ENCODE measurements around the gene UBXN1.
"Not testable (repeated sequence)": the region's sequence is repeated elsewhere in the genome, so short reads cannot be mapped to it uniquely, and the experiment has no call there.

The UBXN1 gene

GRCh38 chr11:62707277-62707861, 28.5 kb upstream of the UBXN1 start, which contains the start of the genes BSCL2 and GNG3:
BSCL2 (minus strand) TSS chr11:62707424; CDS start chr11:62707195, 229 bp downstream.
GNG3 (plus strand) TSS chr11:62707676; CDS start chr11:62708296, 620 bp downstream.
- no peak for DNase-seq

DNA sequence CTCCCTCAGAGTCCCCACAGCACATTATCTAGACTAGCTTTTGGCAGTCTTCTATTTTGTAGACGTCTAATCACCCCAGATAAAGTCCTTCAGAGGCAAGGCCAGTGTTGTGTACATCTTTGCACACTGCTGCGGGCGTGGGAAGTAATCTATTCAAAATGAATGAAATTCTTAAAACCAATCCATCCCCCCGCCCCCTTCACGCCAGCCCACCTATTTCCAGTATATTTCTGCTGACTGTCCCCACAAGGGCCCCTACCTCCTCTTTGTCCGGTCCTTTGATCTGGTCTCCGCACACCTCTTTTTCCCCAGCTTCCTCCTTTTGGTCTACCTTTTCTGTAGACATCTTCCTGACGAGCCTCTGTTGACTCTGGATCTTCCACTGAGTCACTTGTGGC, 28.0 kb upstream of the UBXN1 start:
- no peak for DNase-seq

- peak; percentile 94 for DNase-seq
These were observed 27.3 kb upstream of the UBXN1 start for GRCh38 chr11:62705880-62706849.

DNA sequence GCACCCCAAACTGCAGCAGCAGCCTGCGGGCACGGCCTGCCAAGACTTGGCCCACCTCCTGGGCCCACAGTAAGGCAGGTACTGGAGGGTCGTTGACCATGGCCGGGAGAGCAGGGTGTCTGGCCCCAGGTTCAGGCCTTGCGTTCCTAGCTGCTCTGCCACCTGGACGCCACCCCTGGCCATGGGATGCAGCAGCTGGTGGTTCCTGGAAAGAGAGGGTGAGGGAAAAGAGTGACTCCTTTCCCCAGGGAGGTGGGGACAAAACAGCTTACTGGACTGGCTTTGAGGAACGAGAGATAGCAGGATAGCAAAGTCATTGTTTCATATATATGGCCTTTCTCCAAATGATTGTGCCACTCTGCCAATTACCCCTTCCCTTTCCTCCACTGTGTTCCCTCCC, 26.5 kb upstream of the UBXN1 start:
- no peak for DNase-seq

DNA sequence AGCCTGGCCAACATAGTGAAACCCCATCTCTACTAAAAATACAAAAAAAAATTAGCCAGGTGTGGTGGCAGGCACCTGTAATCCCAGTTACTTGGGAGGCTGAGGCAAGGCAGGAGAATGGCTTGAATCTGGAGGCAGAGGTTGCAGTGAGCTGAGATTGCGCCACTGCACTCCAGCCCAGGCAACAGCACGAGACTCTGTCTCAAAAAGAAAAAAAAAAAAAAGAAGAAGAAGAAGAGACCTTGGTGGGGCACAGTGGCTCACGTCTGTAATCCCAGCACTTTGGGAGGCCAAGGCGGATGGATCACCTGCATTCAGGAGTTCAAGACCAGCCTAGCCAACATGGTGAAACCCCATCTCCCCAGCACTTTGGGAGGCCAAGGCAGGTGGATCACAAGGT, 25.0 kb upstream of the UBXN1 start:
- DNase-seq = not testable (repeated sequence)

DNA sequence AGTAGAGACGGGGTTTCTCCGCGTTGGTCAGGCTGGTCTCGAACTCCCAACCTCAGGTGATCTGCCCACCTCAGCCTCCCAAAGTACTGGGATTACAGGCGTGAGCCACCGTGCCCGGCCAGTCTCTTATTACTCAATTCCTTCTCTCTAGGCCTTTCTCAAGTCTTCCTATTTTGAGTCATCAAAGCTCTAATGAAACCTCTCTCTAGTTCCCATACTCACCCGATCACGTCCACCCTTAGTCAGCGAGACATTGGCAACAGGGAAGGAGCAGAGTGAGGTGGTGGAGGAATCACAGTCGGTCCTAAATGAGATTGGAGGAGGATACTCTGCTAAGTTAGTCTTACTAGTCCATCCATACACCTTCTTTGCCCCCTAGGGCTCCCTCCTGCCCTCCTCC, 23.4 kb upstream of the UBXN1 start:
- no peak for DNase-seq

- peak; percentile 75 for DNase-seq
These were observed 15.7 kb upstream of the UBXN1 start for GRCh38 chr11:62694455-62695167.

- not testable (repeated sequence) for DNase-seq
These were observed 14.8 kb upstream of the UBXN1 start for GRCh38 chr11:62693624-62694023.

- peak; percentile 95 for DNase-seq
These were observed 10.7 kb upstream of the UBXN1 start, which contains the start of gene LRRN4CL for GRCh38 chr11:62689421-62690183. LRRN4CL (minus strand) TSS chr11:62689530; CDS start chr11:62688508, 1,022 bp downstream.

- no peak for DNase-seq
These were observed 9.6 kb upstream of the UBXN1 start for GRCh38 chr11:62688491-62688890.

DNA sequence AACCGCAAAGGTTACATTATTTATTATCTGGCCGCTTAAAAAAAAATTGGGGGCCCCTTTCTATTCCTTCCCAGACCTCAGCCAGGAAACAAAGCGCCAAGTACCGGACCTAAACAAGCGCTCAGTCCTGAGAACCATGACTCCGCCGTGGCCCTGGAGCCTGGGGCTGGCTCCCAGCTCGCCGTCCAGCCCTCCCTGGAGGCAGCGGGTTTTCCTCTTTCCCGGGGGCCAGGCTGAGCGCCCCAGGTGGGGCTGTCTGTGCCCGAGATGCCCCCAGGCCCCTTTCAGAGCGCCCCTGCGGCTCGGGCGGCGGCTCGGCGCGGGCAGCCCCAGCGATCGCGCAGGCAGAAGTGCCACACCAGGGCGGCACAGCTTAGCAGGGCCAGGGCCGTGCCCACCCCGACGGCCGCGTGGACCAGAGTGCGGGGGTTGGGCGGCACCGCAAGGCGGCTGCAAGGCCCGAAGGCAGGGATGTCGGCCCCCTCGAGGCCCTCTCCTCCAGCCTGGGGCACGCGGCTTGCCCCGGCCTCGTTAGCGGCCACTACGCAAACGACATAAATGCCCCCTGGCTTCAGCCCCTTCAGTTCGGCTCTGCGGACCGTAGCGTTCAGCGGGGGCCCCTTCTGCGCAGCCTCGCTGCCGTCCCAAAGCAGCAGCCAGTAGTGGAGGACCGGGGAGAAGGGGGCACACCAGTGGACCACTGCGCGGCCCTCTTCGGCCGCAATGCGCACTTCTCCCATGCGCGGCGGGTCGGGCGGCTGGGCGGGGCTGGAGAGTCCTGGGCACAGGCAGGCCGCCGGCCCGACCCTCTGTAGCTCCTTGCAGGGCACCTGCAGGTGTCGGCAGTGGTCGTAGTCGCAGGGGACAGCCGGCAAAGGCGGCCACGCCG, 8.9 kb upstream of the UBXN1 start:
- no peak for DNase-seq

GRCh38 chr11:62682518-62682917, 3.6 kb upstream of the UBXN1 start:
- DNase-seq = no peak

DNA sequence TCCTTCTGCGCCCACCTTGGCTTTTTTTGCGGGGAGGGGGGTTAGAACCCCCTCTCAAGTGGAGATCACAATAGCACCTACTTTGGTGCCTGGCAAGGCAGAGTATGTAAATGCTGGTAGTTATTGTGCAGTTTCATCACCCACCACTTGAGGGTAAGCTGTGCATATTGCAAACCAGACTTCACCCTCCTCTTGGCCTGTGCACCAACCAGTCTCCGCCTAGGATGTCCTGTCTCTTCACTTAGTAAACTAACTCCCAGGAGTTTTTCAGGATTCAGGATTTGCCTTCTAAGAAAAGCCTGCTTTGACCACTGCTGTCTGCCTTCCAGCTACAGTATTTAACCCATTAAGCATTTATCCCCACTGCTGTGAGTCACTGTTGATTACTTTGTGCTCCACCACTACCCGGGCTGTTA, 2.0 kb upstream of the UBXN1 start:
- DNase-seq = peak; percentile 82

- no peak for DNase-seq
These were observed 472 bp downstream of the UBXN1 start for GRCh38 chr11:62678433-62678769.

GRCh38 chr11:62677714-62678113, 1.2 kb downstream of the UBXN1 start:
- no peak for DNase-seq

- DNase-seq = no peak
These were observed 1.7 kb downstream of the UBXN1 start for GRCh38 chr11:62677156-62677555.

- no peak for DNase-seq
These were observed 2.2 kb downstream of the UBXN1 start for GRCh38 chr11:62676698-62677097.

DNA sequence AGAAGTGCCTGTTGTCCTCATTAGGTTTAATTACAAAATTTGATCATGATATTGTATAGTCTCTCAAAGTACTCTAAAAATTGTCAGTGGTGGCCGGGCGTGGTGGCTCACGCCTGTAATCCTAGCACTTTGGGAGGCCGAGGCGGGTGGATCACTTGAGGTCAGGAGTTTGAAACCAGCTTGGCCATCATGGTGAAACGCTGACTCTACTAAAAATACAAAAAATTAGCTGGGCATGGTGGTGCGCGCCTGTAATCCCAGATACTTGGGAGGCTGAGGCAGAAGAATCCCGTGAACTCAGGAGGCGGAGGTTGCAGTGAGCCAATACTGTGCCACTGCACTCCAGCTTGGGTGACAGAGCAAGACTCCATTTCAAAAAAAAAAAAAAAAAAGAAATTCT, 3.5 kb downstream of the UBXN1 start:
- not testable (repeated sequence) for DNase-seq

DNA sequence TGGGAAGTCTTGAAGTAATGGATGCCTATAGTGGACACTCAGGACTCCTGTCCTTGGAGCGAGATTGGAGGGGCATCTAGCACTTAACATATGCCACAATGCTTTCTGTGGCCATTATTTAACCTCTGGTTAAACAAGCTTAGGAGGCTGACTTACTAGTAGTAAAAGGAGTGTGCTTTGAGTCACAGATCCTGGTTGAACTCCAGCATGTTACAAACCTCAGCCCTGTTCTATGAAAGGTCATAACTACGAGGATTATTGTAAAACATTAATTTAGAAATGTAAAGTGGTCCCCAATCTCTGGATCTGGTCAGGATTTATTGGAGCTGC, 5.7 kb downstream of the UBXN1 start:
- no peak for DNase-seq

DNA sequence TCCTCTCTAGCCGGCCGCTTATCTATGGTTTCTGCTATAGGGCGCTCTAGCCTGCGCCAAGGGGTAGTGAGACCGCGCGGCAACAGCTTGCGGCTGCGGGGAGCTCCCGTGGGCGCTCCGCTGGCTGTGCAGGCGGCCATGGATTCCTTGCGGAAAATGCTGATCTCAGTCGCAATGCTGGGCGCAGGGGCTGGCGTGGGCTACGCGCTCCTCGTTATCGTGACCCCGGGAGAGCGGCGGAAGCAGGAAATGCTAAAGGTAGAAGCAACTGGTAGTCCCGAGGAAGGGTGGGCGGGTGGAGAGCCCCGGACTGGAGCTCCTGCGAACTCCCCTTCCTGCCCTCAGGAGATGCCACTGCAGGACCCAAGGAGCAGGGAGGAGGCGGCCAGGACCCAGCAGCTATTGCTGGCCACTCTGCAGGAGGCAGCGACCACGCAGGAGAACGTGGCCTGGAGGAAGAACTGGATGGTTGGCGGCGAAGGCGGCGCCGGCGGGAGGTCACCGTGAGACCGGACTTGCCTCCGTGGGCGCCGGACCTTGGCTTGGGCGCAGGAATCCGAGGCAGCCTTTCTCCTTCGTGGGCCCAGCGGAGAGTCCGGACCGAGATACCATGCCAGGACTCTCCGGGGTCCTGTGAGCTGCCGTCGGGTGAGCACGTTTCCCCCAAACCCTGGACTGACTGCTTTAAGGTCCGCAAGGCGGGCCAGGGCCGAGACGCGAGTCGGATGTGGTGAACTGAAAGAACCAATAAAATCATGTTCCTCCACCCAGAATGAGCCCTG, 7.1 kb downstream of the UBXN1 start, which contains the start of the genes LBHD1 and UQCC3:
TSS of gene LBHD1 (minus strand) at position 660 of the 782 bp plus-strand sequence. CDS start 2,236 bp downstream, outside the sequence.
TSS of gene UQCC3 (plus strand) at position 66 of the 782 bp plus-strand sequence. CDS start at position 139, 73 bp downstream.
- DNase-seq = peak; percentile 87

GRCh38 chr11:62671236-62671607, 7.7 kb downstream of the UBXN1 start:
- no peak for DNase-seq
